Smooth muscle cell (in vitro differentiated cells): ENCODE data around the gene CACNA2D2. TPM values are rescaled to one million over a fixed set of nuclear protein-coding genes. Genes with fewer than 3 reads are reported as not detected.

Source experiments
- DNase-seq: peaks from one replicate; lab custom pipeline; 2025; ENCODE audit not compliant: unreplicated experiment; lab: John Stamatoyannopoulos, UW
- H2AFZ ChIP-seq: fragments of 200-600 bp; sonication (generic); 2 replicates; pipeline ENCODE4 v1.6.0; 2016; ENCODE audit warnings: antibody characterized with exemption, low read depth, mild to moderate bottlenecking
- H3F3A ChIP-seq: fragments of 200-600 bp; sonication (generic); 2 replicates; pipeline ENCODE4 v1.6.0; 2017; ENCODE audit warnings: antibody characterized with exemption, low read depth
- H3K27ac ChIP-seq: fragments of 200-600 bp; sonication (generic); 2 replicates; pipeline ENCODE4 v1.5.1; 2016; ENCODE audit warnings: low read depth, mild to moderate bottlenecking
- H3K27me3 ChIP-seq: fragments of 200-600 bp; sonication (generic); 2 replicates; pipeline ENCODE4 v1.6.1; 2016; ENCODE audit warnings: low read depth, mild to moderate bottlenecking
- H3K36me3 ChIP-seq: fragments of 200-600 bp; sonication (generic); 2 replicates; pipeline ENCODE4 v1.5.1; 2016; ENCODE audit warnings: low read depth
- H3K4me1 ChIP-seq: fragments of 200-600 bp; sonication (generic); 2 replicates; pipeline ENCODE4 v1.5.1; 2016; ENCODE audit warnings: low read depth
- H3K4me2 ChIP-seq: fragments of 200-600 bp; sonication (generic); 2 replicates; pipeline ENCODE4 v1.6.0; 2016; ENCODE audit warnings: mild to moderate bottlenecking
- H3K4me3 ChIP-seq: fragments of 200-600 bp; sonication (generic); 2 replicates; pipeline ENCODE4 v1.5.1; 2016; ENCODE audit warnings: mild to moderate bottlenecking
- H3K79me2 ChIP-seq: fragments of 200-600 bp; sonication (generic); 2 replicates; pipeline ENCODE4 v1.6.0; 2016; ENCODE audit warnings: low read depth, mild to moderate bottlenecking
- H3K9ac ChIP-seq: fragments of 200-600 bp; sonication (generic); 2 replicates; pipeline ENCODE4 v1.6.0; 2016; ENCODE audit warnings: low read depth
- H3K9me3 ChIP-seq: fragments of 200-600 bp; sonication (generic); replicated peaks from 2 replicates; pipeline ENCODE4 v1.5.1; 2016; ENCODE audit warnings: low read depth
- H4K20me1 ChIP-seq: fragments of 200-600 bp; sonication (generic); 2 replicates; pipeline ENCODE4 v1.6.0; 2016; ENCODE audit warnings: low read depth
- WGBS: methylation state at CpG from one replicate; pipeline ENCODE4 v1.1.7; 2016; ENCODE audit warnings: low lambda C conversion rate; 5-methylcytosine and 5-hydroxymethylcytosine counted together
- polyA plus RNA-seq: library from polyadenylated mRNA; unstranded; fragments of >200 nt; fragmentation: Nextera tagmentation; extraction: Ambion mirVana; gene quantifications from 2 replicates; pipeline ENCODE4 v1.2.1, GENCODE V29; 2016
- total RNA-seq: library from RNA; depleted of rRNA; stranded (reverse); fragments of >200 nt; gene quantifications from 2 replicates; pipeline ENCODE4 v1.2.3, GENCODE V29; 2014
- TF ChIP-seq, protein P1 (sequence below): fragments of 200-600 bp; sonication (generic); IDR thresholded peaks from 2 replicates; pipeline ENCODE4 v1.5.1; 2017; ENCODE audit warnings: borderline replicate concordance, mild to moderate bottlenecking, antibody characterized with exemption; ENCODE audit not compliant: insufficient read depth, poor library complexity, severe bottlenecking

Gene CACNA2D2
- total and polyA plus RNA-seq, 2 experiments from 2014 or later, result 0.27 to 0.51 TPM

DNA sequence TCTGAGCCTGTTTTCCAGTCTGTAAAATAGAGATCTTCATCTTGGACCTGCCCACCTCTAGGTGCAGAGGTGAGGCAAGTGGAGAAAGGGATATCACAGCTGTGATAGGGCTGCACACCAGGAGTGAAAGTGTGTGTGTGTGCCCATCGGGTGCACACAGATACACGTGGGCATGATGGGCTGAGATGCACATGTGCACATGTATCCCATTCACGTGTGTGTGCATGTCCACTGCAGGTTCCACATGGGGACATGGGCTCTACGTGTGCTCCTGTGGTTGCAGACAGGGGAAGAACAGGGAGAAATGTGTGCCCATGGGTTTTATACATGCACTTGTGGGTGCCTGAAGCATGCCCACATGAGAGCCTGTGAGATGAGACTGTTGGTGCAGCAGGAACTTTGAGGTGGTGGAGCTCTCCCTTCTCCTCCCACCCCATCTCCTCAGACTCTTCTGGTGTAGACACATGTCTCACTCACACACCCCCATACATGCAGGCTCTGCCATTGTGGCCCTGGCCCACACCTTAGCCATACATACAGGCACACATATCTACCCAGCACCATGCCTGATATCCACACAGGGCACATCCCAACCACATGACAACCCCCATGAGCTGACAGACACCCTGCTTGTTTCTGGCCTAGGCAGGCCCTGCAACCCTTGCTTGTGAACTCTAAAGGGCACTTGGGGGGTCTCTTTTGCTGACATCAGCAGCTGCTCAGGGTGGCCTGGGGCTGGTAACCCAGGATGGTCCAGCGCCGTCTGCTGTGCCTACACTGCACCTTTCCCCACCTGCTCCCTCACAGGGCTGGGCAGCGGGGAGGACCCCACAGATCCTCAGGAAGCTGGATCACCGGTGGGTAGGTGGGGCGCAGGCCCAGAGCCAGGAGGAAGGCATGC, 86.4 kb downstream of the CACNA2D2 start:
- H3K9ac ChIP-seq, result no peak overlapping the region
- no peaks in the 10 kb centered on the region for H3K36me3 ChIP-seq
- H3K27ac ChIP-seq, result no peak overlapping the region
- no peak overlapping the region for H3K4me3 ChIP-seq
- H2AFZ ChIP-seq, result no peak overlapping the region
- H3K79me2 ChIP-seq, result no peaks in the 10 kb centered on the region
- H3K27me3 ChIP-seq, result no peaks in the 10 kb centered on the region
- H3F3A ChIP-seq, result no peaks in the 10 kb centered on the region
- no peaks in the 10 kb centered on the region for H3K9me3 ChIP-seq
- H4K20me1 ChIP-seq, result no peaks in the 10 kb centered on the region
- no peak overlapping the region for H3K4me2 ChIP-seq
- H3K4me1 ChIP-seq, result no peaks in the 10 kb centered on the region
- 94% methylated on average over 9 of the region's 9 CpGs for WGBS
- no peak for DNase-seq
- TF ChIP-seq, protein P1, sequence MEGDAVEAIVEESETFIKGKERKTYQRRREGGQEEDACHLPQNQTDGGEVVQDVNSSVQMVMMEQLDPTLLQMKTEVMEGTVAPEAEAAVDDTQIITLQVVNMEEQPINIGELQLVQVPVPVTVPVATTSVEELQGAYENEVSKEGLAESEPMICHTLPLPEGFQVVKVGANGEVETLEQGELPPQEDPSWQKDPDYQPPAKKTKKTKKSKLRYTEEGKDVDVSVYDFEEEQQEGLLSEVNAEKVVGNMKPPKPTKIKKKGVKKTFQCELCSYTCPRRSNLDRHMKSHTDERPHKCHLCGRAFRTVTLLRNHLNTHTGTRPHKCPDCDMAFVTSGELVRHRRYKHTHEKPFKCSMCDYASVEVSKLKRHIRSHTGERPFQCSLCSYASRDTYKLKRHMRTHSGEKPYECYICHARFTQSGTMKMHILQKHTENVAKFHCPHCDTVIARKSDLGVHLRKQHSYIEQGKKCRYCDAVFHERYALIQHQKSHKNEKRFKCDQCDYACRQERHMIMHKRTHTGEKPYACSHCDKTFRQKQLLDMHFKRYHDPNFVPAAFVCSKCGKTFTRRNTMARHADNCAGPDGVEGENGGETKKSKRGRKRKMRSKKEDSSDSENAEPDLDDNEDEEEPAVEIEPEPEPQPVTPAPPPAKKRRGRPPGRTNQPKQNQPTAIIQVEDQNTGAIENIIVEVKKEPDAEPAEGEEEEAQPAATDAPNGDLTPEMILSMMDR, result no peak

DNA sequence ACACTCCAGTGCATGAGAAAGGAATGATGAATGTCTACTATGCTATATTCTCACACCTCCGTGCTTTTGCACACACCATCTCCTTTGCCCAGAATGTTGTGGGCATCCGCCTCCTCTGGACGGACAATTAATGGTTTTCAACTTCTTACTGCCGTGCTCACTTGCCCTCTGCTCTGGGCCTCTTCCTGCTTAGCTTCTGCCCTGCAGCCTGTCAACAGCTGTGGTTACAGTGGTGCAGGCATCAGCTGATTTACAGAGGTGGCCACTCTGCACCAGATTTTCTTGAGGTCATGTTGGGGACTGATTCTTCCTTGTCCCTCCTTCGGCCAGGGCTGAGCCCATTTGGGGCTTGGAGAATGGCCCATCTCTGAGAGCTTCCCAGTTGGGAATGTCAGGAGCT, 87.6 kb downstream of the CACNA2D2 start:
- H3K9me3 ChIP-seq, result no peaks in the 10 kb centered on the region
- no peak overlapping the region for H3K4me2 ChIP-seq
- no peak overlapping the region for H2AFZ ChIP-seq
- H3K36me3 ChIP-seq, result no peaks in the 10 kb centered on the region
- H3F3A ChIP-seq, result no peaks in the 10 kb centered on the region
- no peak for DNase-seq
- H3K27ac ChIP-seq, result no peak overlapping the region
- H3K4me1 ChIP-seq, result no peaks in the 10 kb centered on the region
- H4K20me1 ChIP-seq, result no peaks in the 10 kb centered on the region
- TF ChIP-seq, protein P1, result no peak
- no peak overlapping the region for H3K4me3 ChIP-seq
- 60% methylated on average over 5 of the region's 5 CpGs for WGBS
- H3K27me3 ChIP-seq, result no peaks in the 10 kb centered on the region
- no peaks in the 10 kb centered on the region for H3K79me2 ChIP-seq
- no peak overlapping the region for H3K9ac ChIP-seq

DNA sequence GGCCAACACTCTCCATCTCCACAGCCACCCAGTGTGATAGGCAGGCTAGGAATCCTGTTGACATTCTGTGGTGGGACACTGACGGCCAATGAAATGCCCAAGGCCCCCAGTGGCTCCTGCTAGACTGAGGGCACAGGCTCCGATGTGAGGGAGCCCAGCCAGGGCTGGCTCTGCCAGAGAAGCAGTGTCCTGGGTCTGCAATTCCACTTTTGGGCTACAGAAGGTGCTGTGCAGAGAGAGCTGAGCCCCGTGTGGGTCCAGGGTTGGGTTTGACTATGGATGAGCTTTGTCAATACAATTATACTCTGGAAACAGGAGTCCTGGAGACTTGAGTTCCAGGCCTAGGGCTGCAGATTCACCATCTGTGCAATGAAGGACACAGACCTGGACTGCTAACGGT, 88.4 kb downstream of the CACNA2D2 start:
- 80% methylated on average over 4 of the region's 4 CpGs for WGBS

More for the DNA sequence above, 88.4 kb downstream of the CACNA2D2 start:
- H3K9ac ChIP-seq, result no peak overlapping the region
- H3K79me2 ChIP-seq, result no peaks in the 10 kb centered on the region
- H3K4me2 ChIP-seq, result no peak overlapping the region
- H2AFZ ChIP-seq, result no peak overlapping the region
- no peak overlapping the region for H3K27ac ChIP-seq
- TF ChIP-seq, protein P1, result no peak
- no peaks in the 10 kb centered on the region for H3F3A ChIP-seq
- no peaks in the 10 kb centered on the region for H4K20me1 ChIP-seq
- no peaks in the 10 kb centered on the region for H3K36me3 ChIP-seq
- no peaks in the 10 kb centered on the region for H3K27me3 ChIP-seq
- no peaks in the 10 kb centered on the region for H3K9me3 ChIP-seq
- no peak overlapping the region for H3K4me3 ChIP-seq
- no peaks in the 10 kb centered on the region for H3K4me1 ChIP-seq
- DNase-seq, result no peak
